Astrocyte (in vitro differentiated cells and primary cell): Measurements from ENCODE around the gene SIPA1.

Experiments used
- CTCF ChIP-seq: IDR thresholded peaks from 2 replicates; pipeline ENCODE4 v1.5.1; 2011; ENCODE audit warnings: low read depth, mild to moderate bottlenecking, inconsistent platforms, low read length, moderate library complexity; ENCODE audit not compliant: insufficient read depth
- EZH2 ChIP-seq: IDR thresholded peaks from 2 replicates; pipeline ENCODE4 v1.6.1; 2012; ENCODE audit warnings: mild to moderate bottlenecking, low read length, inconsistent platforms; ENCODE audit not compliant: insufficient read depth

- TF ChIP-seq CTCF = no peak
- no peak for TF ChIP-seq EZH2
These were observed 54.5 kb downstream of the SIPA1 start for GRCh38 chr11:65692367-65692766.
